ENCODE measurements around the gene TFF3.

Gene TFF3

DNA sequence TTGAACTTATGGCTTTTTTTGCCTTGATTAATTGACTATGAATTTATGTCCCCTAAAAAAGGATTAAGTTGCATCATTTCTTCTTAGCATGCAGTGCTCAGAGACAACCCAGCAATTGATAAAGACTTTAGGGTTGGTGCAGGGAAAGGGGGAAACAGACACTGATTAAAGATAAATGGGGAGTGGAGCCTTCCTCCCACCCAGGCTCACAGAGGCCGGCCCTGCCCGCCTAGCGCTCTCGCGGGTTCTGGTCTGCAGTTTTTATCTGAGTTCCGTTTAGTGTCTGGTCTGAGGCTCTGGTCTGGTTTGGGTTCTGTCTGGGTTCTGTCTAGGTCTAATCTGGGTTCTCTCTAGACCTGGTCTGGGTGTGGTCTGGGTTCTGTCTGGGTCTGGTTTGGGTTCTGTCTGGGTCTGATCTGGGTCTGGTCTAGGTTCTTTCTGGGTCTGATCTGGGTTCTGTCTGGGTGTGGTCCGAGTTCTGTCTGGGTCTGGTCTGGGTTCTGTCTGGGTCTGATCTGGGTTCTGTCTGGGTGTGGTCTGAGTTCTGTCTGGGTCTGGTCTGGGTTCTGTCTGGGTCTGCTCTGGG, 48.1 kb downstream of the TFF3 start:
- no peak for DNase-seq (ENCODE audit: low spot score)

- DNase-seq (ENCODE audit: low spot score) = no peak
These were observed 49.9 kb downstream of the TFF3 start for GRCh38 chr21:42265231-42265812.

- DNase-seq (ENCODE audit: low spot score) = no peak
These were observed 50.7 kb downstream of the TFF3 start for GRCh38 chr21:42264245-42265195.

GRCh38 chr21:42263591-42264131, 51.5 kb downstream of the TFF3 start:
- DNase-seq (ENCODE audit: low spot score) = no peak

GRCh38 chr21:42262831-42263231, 52.4 kb downstream of the TFF3 start:
- DNase-seq (ENCODE audit: low spot score) = no peak

DNA sequence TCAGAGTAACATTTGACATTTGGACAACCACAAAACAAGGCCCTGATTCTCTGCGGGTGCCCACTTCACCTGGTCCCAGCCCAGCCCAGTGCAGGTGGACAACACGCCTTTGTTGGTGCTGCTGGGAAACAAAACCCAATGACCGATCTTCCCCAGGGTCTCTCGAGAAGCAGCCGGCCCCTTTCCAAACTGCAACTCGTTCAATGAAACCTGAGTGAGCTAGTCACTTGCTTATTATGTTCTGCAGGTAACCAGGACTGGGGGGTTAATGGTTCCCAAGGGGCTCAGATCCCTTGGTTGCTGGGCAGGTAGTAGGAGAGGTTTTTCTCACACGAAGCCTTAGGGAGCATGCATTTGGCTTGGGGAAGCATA, 53.4 kb downstream of the TFF3 start:
- no peak for DNase-seq (ENCODE audit: low spot score)
